H1 (cell line): ENCODE data around the gene PIMREG. TPM values are rescaled to one million over a fixed set of nuclear protein-coding genes. Genes with fewer than 3 reads are reported as not detected.

Source experiments
- CTCF ChIA-PET: fragments of 300-600 bp; sonication (Branson Sonifier 250); formaldehyde crosslinking; loops from one replicate; lab custom pipeline; 2021; ENCODE audit not compliant: partially characterized antibody; lab: Charles Lee
- POLR2A ChIA-PET: fragments of 300-600 bp; sonication (Branson Sonifier 250); formaldehyde crosslinking; loops from one replicate; lab custom pipeline; 2021; ENCODE audit warnings: inconsistent platforms; ENCODE audit not compliant: partially characterized antibody; lab: Charles Lee
- DNase-seq, 2 experiments: peaks; one replicate each; pipeline versions ENCODE4 v3.0.0 to v3.0.0-alpha.2; 2010 to 2022; ENCODE audit warnings: low spot score in 2 of 2, low read depth in 1 of 2, mixed read lengths in 1 of 2
- FAIRE-seq: peaks from 2 replicates; lab custom pipeline; 2011; peaks lifted over from hg19 to GRCh38; lab: Jason Lieb, UNC
- H2AFZ ChIP-seq: 2 replicates; pipeline ENCODE4 v1.8.1; 2012; ENCODE audit warnings: low read length, inconsistent platforms
- H2AK5ac ChIP-seq: 2 replicates; pipeline ENCODE4 v1.6.1; 2013; ENCODE audit warnings: low read depth, low read length
- H2BK120ac ChIP-seq: replicated peaks from 2 replicates; pipeline ENCODE3; 2013; ENCODE audit warnings: low read depth, low read length, inconsistent platforms
- H2BK12ac ChIP-seq: 2 replicates; pipeline ENCODE4 v1.6.1; 2013; ENCODE audit warnings: low read depth, low read length
- H2BK15ac ChIP-seq: 2 replicates; pipeline ENCODE4 v1.6.1; 2013; ENCODE audit warnings: low read length
- H2BK20ac ChIP-seq: 2 replicates; pipeline ENCODE4 v1.6.1; 2013; ENCODE audit warnings: low read length
- H2BK5ac ChIP-seq: 2 replicates; pipeline ENCODE4 v1.6.1; 2013; ENCODE audit warnings: low read depth, low read length
- H3K14ac ChIP-seq: 2 replicates; pipeline ENCODE4 v1.6.1; 2013; ENCODE audit warnings: inconsistent platforms; ENCODE audit not compliant: insufficient read length
- H3K18ac ChIP-seq: 2 replicates; pipeline ENCODE4 v1.6.1; 2013; ENCODE audit warnings: low read length; ENCODE audit errors: extremely low read depth
- H3K23ac ChIP-seq: 2 replicates; pipeline ENCODE4 v1.6.1; 2013; ENCODE audit warnings: inconsistent platforms; ENCODE audit not compliant: insufficient read length
- H3K23me2 ChIP-seq: 2 replicates; pipeline ENCODE4 v1.6.1; 2013; ENCODE audit warnings: low read depth, low read length
- H3K27ac ChIP-seq: 2 replicates; pipeline ENCODE4 v1.6.1; 2011; ENCODE audit warnings: low read depth, low read length, inconsistent platforms
- H3K27me3 ChIP-seq, 4 experiments: replicated peaks in 1 of 4; 1 replicate in 1 of 4; 2 replicates in 3 of 4; pipeline versions ENCODE4 v1.6.1 to v1.8.1; 2011 to 2013; ENCODE audit warnings: low read length in 3 of 4, mild to moderate bottlenecking in 3 of 4, inconsistent platforms in 2 of 4, mixed read lengths in 2 of 4, moderate library complexity in 1 of 4; ENCODE audit not compliant: control insufficient read depth in 3 of 4, insufficient read depth in 3 of 4; ENCODE audit errors: extremely low read depth in 1 of 4
- H3K36me3 ChIP-seq, 4 experiments: 2 replicates each; pipeline versions ENCODE4 v1.6.1 to v1.8.1; 2011 to 2013; ENCODE audit warnings: mild to moderate bottlenecking in 4 of 4, low read length in 3 of 4, moderate library complexity in 2 of 4, control low read depth in 1 of 4, inconsistent platforms in 1 of 4; ENCODE audit not compliant: insufficient read depth in 4 of 4, control insufficient read depth in 2 of 4
- H3K4ac ChIP-seq: replicated peaks from 2 replicates; pipeline ENCODE3; 2013; ENCODE audit warnings: low read length, low read depth, mixed read lengths, inconsistent platforms; ENCODE audit not compliant: insufficient read length
- H3K4me1 ChIP-seq, 4 experiments: replicated peaks in 1 of 4; 1 replicate in 1 of 4; 2 replicates in 3 of 4; pipeline versions ENCODE4 v1.6.1 to v1.8.1; 2011 to 2013; ENCODE audit warnings: low read length in 3 of 4, inconsistent platforms in 2 of 4, mixed read lengths in 1 of 4; ENCODE audit not compliant: insufficient read depth in 4 of 4, control insufficient read depth in 3 of 4
- H3K4me2 ChIP-seq, 2 experiments: 2 replicates each; pipeline versions ENCODE4 v1.6.1 to v1.8.1; 2011 to 2013; ENCODE audit warnings: low read depth in 2 of 2, low read length in 2 of 2, control low read depth in 1 of 2, inconsistent platforms in 1 of 2, mild to moderate bottlenecking in 1 of 2; ENCODE audit not compliant: insufficient read depth in 1 of 2
- H3K4me3 ChIP-seq, 4 experiments: fragments of 200-600, 300-600 bp in 1 of 4; sonication (generic), shearing (Covaris generic), sonication (Bioruptor Twin) in 1 of 4; 2 replicates each; pipeline versions ENCODE4 v1.5.1 to v1.8.1; 2011 to 2016; ENCODE audit warnings: low read length in 4 of 4, low read depth in 3 of 4, control low read depth in 2 of 4, inconsistent platforms in 2 of 4, mild to moderate bottlenecking in 2 of 4, mixed read lengths in 1 of 4, moderate library complexity in 1 of 4; ENCODE audit not compliant: insufficient read depth in 2 of 4; ENCODE audit errors: extremely low read depth in 1 of 4
- H3K56ac ChIP-seq: replicated peaks from 2 replicates; pipeline ENCODE3; 2013; ENCODE audit warnings: low read depth, mild to moderate bottlenecking, mixed read lengths, low read length, inconsistent platforms; ENCODE audit not compliant: insufficient read length
- H3K79me1 ChIP-seq: 2 replicates; pipeline ENCODE4 v1.6.1; 2013; ENCODE audit warnings: low read depth, low read length, control low read depth
- H3K79me2 ChIP-seq, 2 experiments: 2 replicates each; pipeline versions ENCODE4 v1.6.1 to v1.8.1; 2012 to 2013; ENCODE audit warnings: low read length in 2 of 2, mild to moderate bottlenecking in 2 of 2, inconsistent platforms in 1 of 2; ENCODE audit not compliant: insufficient read depth in 2 of 2, control insufficient read depth in 1 of 2
- H3K9ac ChIP-seq, 4 experiments: replicated peaks in 1 of 4; 1 replicate in 1 of 4; 2 replicates in 3 of 4; pipeline versions ENCODE4 v1.6.1 to v1.8.1; 2011 to 2013; ENCODE audit warnings: low read depth in 3 of 4, low read length in 3 of 4, control low read depth in 2 of 4, mild to moderate bottlenecking in 2 of 4, moderate library complexity in 2 of 4, inconsistent platforms in 1 of 4; ENCODE audit errors: extremely low read depth in 1 of 4
- H3K9me3 ChIP-seq, 2 experiments: 2 replicates each; pipeline versions ENCODE4 v1.6.1 to v1.8.1; 2012 to 2013; ENCODE audit warnings: mild to moderate bottlenecking in 2 of 2, moderate library complexity in 2 of 2, control low read depth in 1 of 2, inconsistent platforms in 1 of 2, low read depth in 1 of 2, low read length in 1 of 2, mixed read lengths in 1 of 2; ENCODE audit not compliant: insufficient read depth in 2 of 2
- H4K20me1 ChIP-seq, 2 experiments: replicated peaks in 1 of 2; 2 replicates each; pipeline versions ENCODE3 to v1.8.1; 2011 to 2013; ENCODE audit warnings: inconsistent platforms in 2 of 2, low read length in 2 of 2, mild to moderate bottlenecking in 1 of 2; ENCODE audit not compliant: insufficient read depth in 2 of 2, control insufficient read depth in 1 of 2
- H4K5ac ChIP-seq: 2 replicates; pipeline ENCODE4 v1.6.1; 2013; ENCODE audit warnings: low read length, low read depth, mixed read lengths, inconsistent platforms; ENCODE audit not compliant: insufficient read length
- H4K8ac ChIP-seq: 2 replicates; pipeline ENCODE4 v1.8.0; 2013; ENCODE audit warnings: mild to moderate bottlenecking, moderate library complexity, low read length, inconsistent platforms; ENCODE audit not compliant: insufficient read depth; ENCODE audit errors: extremely low read depth
- H4K91ac ChIP-seq: replicated peaks from 2 replicates; pipeline ENCODE3; 2013; ENCODE audit warnings: low read length, mixed read lengths, inconsistent platforms; ENCODE audit not compliant: insufficient read length
- TAF1 ChIP-seq: IDR thresholded peaks from 2 replicates; pipeline ENCODE4 v1.6.1; 2011; ENCODE audit warnings: mild to moderate bottlenecking, low read depth, low read length
- polyA plus RNA-seq, 7 experiments: library from polyadenylated mRNA; depleted of rRNA in 3 of 7; stranded (reverse) in 5 of 7; unstranded in 2 of 7; fragments of >200 nt in 5 of 7; fragments of 200-250 nt in 2 of 7; gene quantifications; 1 replicate in 5 of 7; 2 replicates in 1 of 7; 4 replicates in 1 of 7; pipeline versions ENCODE4 v1.2.1 to v1.2.3, GENCODE V29; 2011 to 2013; ENCODE audit warnings: missing spikeins in 2 of 7, mixed read lengths in 2 of 7
- total RNA-seq: library from RNA; stranded (reverse); fragmentation: NEBNext Ultra II Directional; extraction: Animal tissue kit (Norgen Biotek cat#: 25700); gene quantifications from 2 replicates; pipeline ENCODE4 v1.2.1, GENCODE V29; 2021
- TF ChIP-seq, protein P1 (sequence below), 3 experiments: IDR thresholded peaks; 1 replicate in 2 of 3; 2 replicates in 1 of 3; pipeline versions ENCODE4 v1.5.1 to v1.6.1; 2011; ENCODE audit warnings: low read length in 3 of 3, mild to moderate bottlenecking in 3 of 3, inconsistent platforms in 2 of 3, low read depth in 1 of 3, moderate library complexity in 1 of 3; ENCODE audit not compliant: insufficient read depth in 1 of 3; ENCODE audit errors: control extremely low read depth in 1 of 3

PIMREG gene
- total and polyA plus RNA-seq, 2 of the 8 experiments (the other 6 are each of a cell fraction or from before 2014, with no cell fraction given): 133 to 148 TPM

DNA sequence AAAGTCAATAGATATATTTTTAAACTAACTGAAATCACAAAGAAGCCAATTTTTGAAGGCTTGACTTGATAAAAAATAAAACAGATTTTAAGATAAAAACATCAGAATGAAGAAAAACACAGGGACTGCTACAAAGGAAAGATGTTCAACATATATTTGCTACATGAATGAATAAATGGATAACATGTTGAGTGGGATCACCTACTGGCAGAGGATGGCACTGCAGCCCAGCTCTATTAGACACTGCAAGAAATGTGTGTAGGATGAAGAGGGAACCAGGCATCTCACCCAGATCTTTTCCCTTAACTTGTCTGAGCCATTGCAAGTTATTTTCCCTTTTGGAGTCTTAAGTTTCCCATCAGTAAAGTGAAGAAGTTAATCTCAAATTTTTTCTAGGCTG lies 13.5 kb upstream of the PIMREG start:
- Histone ChIP-seq H3K79me2 (no peaks in the 10 kb centered on the region), H2BK20ac (no peak overlapping the region), H3K4ac (no peak overlapping the region), H4K8ac (no peak overlapping the region), H2BK12ac (no peak overlapping the region), H3K4me1 (peaks cover 0 to 5% (median 2%) of the 10 kb centered on the region in 4 experiments; a peak in 4 of 7 replicates), H2AFZ (no peak overlapping the region), H3K79me1 (no peaks in the 10 kb centered on the region), H3K23me2 (peaks cover 2% of the 10 kb centered on the region; the same call in 1 of the 2 replicates), H4K91ac (no peak overlapping the region), H3K9me3 (peaks cover 3 to 4% of the 10 kb centered on the region in 2 experiments; a peak in 2 of 4 replicates), H3K18ac (no peak overlapping the region), H4K20me1 (no peaks in the 10 kb centered on the region), H3K36me3 (no peaks in the 10 kb centered on the region), H2BK120ac (no peak overlapping the region), H2BK5ac (no peak overlapping the region), H2BK15ac (no peak overlapping the region), H3K4me3 (no peak overlapping the region), H3K23ac (no peak overlapping the region), H3K27ac (no peak overlapping the region), H3K27me3 (no peaks in the 10 kb centered on the region), H3K14ac (no peak overlapping the region), H3K56ac (no peak overlapping the region), H3K4me2 (no peak overlapping the region), H2AK5ac (no peak overlapping the region), H3K9ac (no peak overlapping the region), H4K5ac (no peak overlapping the region)
- CTCF ChIA-PET: interaction anchor here (0.8 to 1.1 kb wide), 5 partner anchors 18 to 740 kb away, joined by 3 to 6 read pairs (median 3); no protein-coding TSS in a partner anchor
- TF ChIP-seq, protein P1, sequence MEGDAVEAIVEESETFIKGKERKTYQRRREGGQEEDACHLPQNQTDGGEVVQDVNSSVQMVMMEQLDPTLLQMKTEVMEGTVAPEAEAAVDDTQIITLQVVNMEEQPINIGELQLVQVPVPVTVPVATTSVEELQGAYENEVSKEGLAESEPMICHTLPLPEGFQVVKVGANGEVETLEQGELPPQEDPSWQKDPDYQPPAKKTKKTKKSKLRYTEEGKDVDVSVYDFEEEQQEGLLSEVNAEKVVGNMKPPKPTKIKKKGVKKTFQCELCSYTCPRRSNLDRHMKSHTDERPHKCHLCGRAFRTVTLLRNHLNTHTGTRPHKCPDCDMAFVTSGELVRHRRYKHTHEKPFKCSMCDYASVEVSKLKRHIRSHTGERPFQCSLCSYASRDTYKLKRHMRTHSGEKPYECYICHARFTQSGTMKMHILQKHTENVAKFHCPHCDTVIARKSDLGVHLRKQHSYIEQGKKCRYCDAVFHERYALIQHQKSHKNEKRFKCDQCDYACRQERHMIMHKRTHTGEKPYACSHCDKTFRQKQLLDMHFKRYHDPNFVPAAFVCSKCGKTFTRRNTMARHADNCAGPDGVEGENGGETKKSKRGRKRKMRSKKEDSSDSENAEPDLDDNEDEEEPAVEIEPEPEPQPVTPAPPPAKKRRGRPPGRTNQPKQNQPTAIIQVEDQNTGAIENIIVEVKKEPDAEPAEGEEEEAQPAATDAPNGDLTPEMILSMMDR (IDR thresholded peaks at IDR 0.05; ENCODE audit: control extremely low read depth in 1 of 3, insufficient read depth in 1 of 3, low read depth in 1 of 3, low read length in 3 of 3): peak in 2 of 3 experiments; percentile 14 to 50; a peak in 2 of 4 replicates
- no peak for TF ChIP-seq TAF1
- POLR2A ChIA-PET: interaction anchor here (1.0 kb wide), 1 partner anchor 13 kb away, joined by 4 read pairs; no protein-coding TSS in a partner anchor
- FAIRE-seq (no peak), DNase-seq (no peak)
